RPMI8226 (cell line): Measurements from ENCODE around the gene ADAMTS15.

Source experiments
- DNase-seq: peaks from one replicate; pipeline ENCODE4 v3.0.0-alpha.2; 2015

Gene ADAMTS15

GRCh38 chr11:130448416-130449309 lies at the start of gene ADAMTS15:
Gene ADAMTS15, plus strand, starts transcription at chr11:130448645. Its CDS starts 329 bp downstream, at chr11:130448974.
- peak; percentile 28 for DNase-seq

GRCh38 chr11:130399196-130399595 lies 49.2 kb upstream of the ADAMTS15 start:
- no peak for DNase-seq

GRCh38 chr11:130400781-130401483 lies 47.5 kb upstream of the ADAMTS15 start:
- DNase-seq, result no peak

GRCh38 chr11:130402570-130402969 lies 45.9 kb upstream of the ADAMTS15 start:
- DNase-seq, result no peak

- DNase-seq, result no peak
These were observed 45.1 kb upstream of the ADAMTS15 start for GRCh38 chr11:130403271-130403804.

- no peak for DNase-seq
These were observed 44.5 kb upstream of the ADAMTS15 start for GRCh38 chr11:130403967-130404366.

- DNase-seq, result no peak
These were observed 43.7 kb upstream of the ADAMTS15 start for GRCh38 chr11:130404727-130405126.

- DNase-seq, result no peak
These were observed 43.0 kb upstream of the ADAMTS15 start for GRCh38 chr11:130405428-130405827.

- DNase-seq, result no peak
These were observed 40.5 kb upstream of the ADAMTS15 start for GRCh38 chr11:130407978-130408377.

GRCh38 chr11:130408401-130408890 lies 40.0 kb upstream of the ADAMTS15 start:
- no peak for DNase-seq

- no peak for DNase-seq
These were observed 39.5 kb upstream of the ADAMTS15 start for GRCh38 chr11:130408901-130409300.

GRCh38 chr11:130409594-130410388 lies 38.7 kb upstream of the ADAMTS15 start:
- no peak for DNase-seq

- DNase-seq, result no peak
These were observed 37.2 kb upstream of the ADAMTS15 start for GRCh38 chr11:130411223-130411622.

- no peak for DNase-seq
These were observed 34.9 kb upstream of the ADAMTS15 start for GRCh38 chr11:130413405-130414106.

- DNase-seq, result no peak
These were observed 34.1 kb upstream of the ADAMTS15 start for GRCh38 chr11:130414107-130415080.

- DNase-seq, result no peak
These were observed 32.5 kb upstream of the ADAMTS15 start for GRCh38 chr11:130415731-130416529.

- DNase-seq, result no peak
These were observed 31.9 kb upstream of the ADAMTS15 start for GRCh38 chr11:130416530-130416882.

- no peak for DNase-seq
These were observed 31.5 kb upstream of the ADAMTS15 start for GRCh38 chr11:130416906-130417305.

GRCh38 chr11:130418210-130418609 lies 30.2 kb upstream of the ADAMTS15 start:
- DNase-seq, result no peak

- no peak for DNase-seq
These were observed 29.7 kb upstream of the ADAMTS15 start for GRCh38 chr11:130418756-130419155.
